H1 (cell line): Measurements from ENCODE around the gene PML. TPM values are rescaled to one million over a fixed set of nuclear protein-coding genes. Genes with fewer than 3 reads are reported as not detected.
"Not testable (repeated sequence)": the region's sequence is repeated elsewhere in the genome, so short reads cannot be mapped to it uniquely, and the experiment has no call there.

Experiments
- CTCF ChIA-PET: fragments of 300-600 bp; sonication (Branson Sonifier 250); formaldehyde crosslinking; loops from one replicate; lab custom pipeline; 2021; ENCODE audit not compliant: partially characterized antibody; lab: Charles Lee
- POLR2A ChIA-PET: fragments of 300-600 bp; sonication (Branson Sonifier 250); formaldehyde crosslinking; loops from one replicate; lab custom pipeline; 2021; ENCODE audit warnings: inconsistent platforms; ENCODE audit not compliant: partially characterized antibody; lab: Charles Lee
- DNase-seq, 2 experiments: peaks; one replicate each; pipeline versions ENCODE4 v3.0.0 to v3.0.0-alpha.2; 2010 to 2022; ENCODE audit warnings: low spot score in 2 of 2, low read depth in 1 of 2, mixed read lengths in 1 of 2
- FAIRE-seq: peaks from 2 replicates; lab custom pipeline; 2011; peaks lifted over from hg19 to GRCh38; lab: Jason Lieb, UNC
- H2AFZ ChIP-seq: 2 replicates; pipeline ENCODE4 v1.8.1; 2012; ENCODE audit warnings: low read length, inconsistent platforms
- H2AK5ac ChIP-seq: 2 replicates; pipeline ENCODE4 v1.6.1; 2013; ENCODE audit warnings: low read depth, low read length
- H2BK120ac ChIP-seq: replicated peaks from 2 replicates; pipeline ENCODE3; 2013; ENCODE audit warnings: low read depth, low read length, inconsistent platforms
- H2BK12ac ChIP-seq: 2 replicates; pipeline ENCODE4 v1.6.1; 2013; ENCODE audit warnings: low read depth, low read length
- H2BK15ac ChIP-seq: 2 replicates; pipeline ENCODE4 v1.6.1; 2013; ENCODE audit warnings: low read length
- H2BK20ac ChIP-seq: 2 replicates; pipeline ENCODE4 v1.6.1; 2013; ENCODE audit warnings: low read length
- H2BK5ac ChIP-seq: 2 replicates; pipeline ENCODE4 v1.6.1; 2013; ENCODE audit warnings: low read depth, low read length
- H3K14ac ChIP-seq: 2 replicates; pipeline ENCODE4 v1.6.1; 2013; ENCODE audit warnings: inconsistent platforms; ENCODE audit not compliant: insufficient read length
- H3K18ac ChIP-seq: 2 replicates; pipeline ENCODE4 v1.6.1; 2013; ENCODE audit warnings: low read length; ENCODE audit errors: extremely low read depth
- H3K23ac ChIP-seq: 2 replicates; pipeline ENCODE4 v1.6.1; 2013; ENCODE audit warnings: inconsistent platforms; ENCODE audit not compliant: insufficient read length
- H3K23me2 ChIP-seq: 2 replicates; pipeline ENCODE4 v1.6.1; 2013; ENCODE audit warnings: low read depth, low read length
- H3K27ac ChIP-seq: 2 replicates; pipeline ENCODE4 v1.6.1; 2011; ENCODE audit warnings: low read depth, low read length, inconsistent platforms
- H3K27me3 ChIP-seq, 4 experiments: replicated peaks in 1 of 4; 1 replicate in 1 of 4; 2 replicates in 3 of 4; pipeline versions ENCODE4 v1.6.1 to v1.8.1; 2011 to 2013; ENCODE audit warnings: low read length in 3 of 4, mild to moderate bottlenecking in 3 of 4, inconsistent platforms in 2 of 4, mixed read lengths in 2 of 4, moderate library complexity in 1 of 4; ENCODE audit not compliant: control insufficient read depth in 3 of 4, insufficient read depth in 3 of 4; ENCODE audit errors: extremely low read depth in 1 of 4
- H3K36me3 ChIP-seq, 4 experiments: 2 replicates each; pipeline versions ENCODE4 v1.6.1 to v1.8.1; 2011 to 2013; ENCODE audit warnings: mild to moderate bottlenecking in 4 of 4, low read length in 3 of 4, moderate library complexity in 2 of 4, control low read depth in 1 of 4, inconsistent platforms in 1 of 4; ENCODE audit not compliant: insufficient read depth in 4 of 4, control insufficient read depth in 2 of 4
- H3K4ac ChIP-seq: replicated peaks from 2 replicates; pipeline ENCODE3; 2013; ENCODE audit warnings: low read length, low read depth, mixed read lengths, inconsistent platforms; ENCODE audit not compliant: insufficient read length
- H3K4me1 ChIP-seq, 4 experiments: replicated peaks in 1 of 4; 1 replicate in 1 of 4; 2 replicates in 3 of 4; pipeline versions ENCODE4 v1.6.1 to v1.8.1; 2011 to 2013; ENCODE audit warnings: low read length in 3 of 4, inconsistent platforms in 2 of 4, mixed read lengths in 1 of 4; ENCODE audit not compliant: insufficient read depth in 4 of 4, control insufficient read depth in 3 of 4
- H3K4me2 ChIP-seq, 2 experiments: 2 replicates each; pipeline versions ENCODE4 v1.6.1 to v1.8.1; 2011 to 2013; ENCODE audit warnings: low read depth in 2 of 2, low read length in 2 of 2, control low read depth in 1 of 2, inconsistent platforms in 1 of 2, mild to moderate bottlenecking in 1 of 2; ENCODE audit not compliant: insufficient read depth in 1 of 2
- H3K4me3 ChIP-seq, 4 experiments: fragments of 200-600, 300-600 bp in 1 of 4; sonication (generic), shearing (Covaris generic), sonication (Bioruptor Twin) in 1 of 4; 2 replicates each; pipeline versions ENCODE4 v1.5.1 to v1.8.1; 2011 to 2016; ENCODE audit warnings: low read length in 4 of 4, low read depth in 3 of 4, control low read depth in 2 of 4, inconsistent platforms in 2 of 4, mild to moderate bottlenecking in 2 of 4, mixed read lengths in 1 of 4, moderate library complexity in 1 of 4; ENCODE audit not compliant: insufficient read depth in 2 of 4; ENCODE audit errors: extremely low read depth in 1 of 4
- H3K56ac ChIP-seq: replicated peaks from 2 replicates; pipeline ENCODE3; 2013; ENCODE audit warnings: low read depth, mild to moderate bottlenecking, mixed read lengths, low read length, inconsistent platforms; ENCODE audit not compliant: insufficient read length
- H3K79me1 ChIP-seq: 2 replicates; pipeline ENCODE4 v1.6.1; 2013; ENCODE audit warnings: low read depth, low read length, control low read depth
- H3K79me2 ChIP-seq, 2 experiments: 2 replicates each; pipeline versions ENCODE4 v1.6.1 to v1.8.1; 2012 to 2013; ENCODE audit warnings: low read length in 2 of 2, mild to moderate bottlenecking in 2 of 2, inconsistent platforms in 1 of 2; ENCODE audit not compliant: insufficient read depth in 2 of 2, control insufficient read depth in 1 of 2
- H3K9ac ChIP-seq, 4 experiments: replicated peaks in 1 of 4; 1 replicate in 1 of 4; 2 replicates in 3 of 4; pipeline versions ENCODE4 v1.6.1 to v1.8.1; 2011 to 2013; ENCODE audit warnings: low read depth in 3 of 4, low read length in 3 of 4, control low read depth in 2 of 4, mild to moderate bottlenecking in 2 of 4, moderate library complexity in 2 of 4, inconsistent platforms in 1 of 4; ENCODE audit errors: extremely low read depth in 1 of 4
- H3K9me3 ChIP-seq, 2 experiments: 2 replicates each; pipeline versions ENCODE4 v1.6.1 to v1.8.1; 2012 to 2013; ENCODE audit warnings: mild to moderate bottlenecking in 2 of 2, moderate library complexity in 2 of 2, control low read depth in 1 of 2, inconsistent platforms in 1 of 2, low read depth in 1 of 2, low read length in 1 of 2, mixed read lengths in 1 of 2; ENCODE audit not compliant: insufficient read depth in 2 of 2
- H4K20me1 ChIP-seq, 2 experiments: replicated peaks in 1 of 2; 2 replicates each; pipeline versions ENCODE3 to v1.8.1; 2011 to 2013; ENCODE audit warnings: inconsistent platforms in 2 of 2, low read length in 2 of 2, mild to moderate bottlenecking in 1 of 2; ENCODE audit not compliant: insufficient read depth in 2 of 2, control insufficient read depth in 1 of 2
- H4K5ac ChIP-seq: 2 replicates; pipeline ENCODE4 v1.6.1; 2013; ENCODE audit warnings: low read length, low read depth, mixed read lengths, inconsistent platforms; ENCODE audit not compliant: insufficient read length
- H4K8ac ChIP-seq: 2 replicates; pipeline ENCODE4 v1.8.0; 2013; ENCODE audit warnings: mild to moderate bottlenecking, moderate library complexity, low read length, inconsistent platforms; ENCODE audit not compliant: insufficient read depth; ENCODE audit errors: extremely low read depth
- H4K91ac ChIP-seq: replicated peaks from 2 replicates; pipeline ENCODE3; 2013; ENCODE audit warnings: low read length, mixed read lengths, inconsistent platforms; ENCODE audit not compliant: insufficient read length
- WGBS, 2 experiments: shearing (Covaris generic) in 1 of 2; methylation state at CpG; one replicate each; pipeline versions ENCODE4 v1.1.6 to v1.1.7; 2013 to 2015; ENCODE audit warnings: low lambda C conversion rate in 2 of 2, mixed read lengths in 2 of 2, inconsistent platforms in 1 of 2, low coverage in 1 of 2, missing lambda C conversion rate in 1 of 2; ENCODE audit not compliant: insufficient replicate concordance in 2 of 2, insufficient coverage in 1 of 2, insufficient read length in 1 of 2; ENCODE audit errors: extremely low coverage in 1 of 2, missing lambda C conversion rate in 1 of 2; 5-methylcytosine and 5-hydroxymethylcytosine counted together
- polyA plus RNA-seq, 7 experiments: library from polyadenylated mRNA; depleted of rRNA in 3 of 7; stranded (reverse) in 5 of 7; unstranded in 2 of 7; fragments of >200 nt in 5 of 7; fragments of 200-250 nt in 2 of 7; gene quantifications; 1 replicate in 5 of 7; 2 replicates in 1 of 7; 4 replicates in 1 of 7; pipeline versions ENCODE4 v1.2.1 to v1.2.3, GENCODE V29; 2011 to 2013; ENCODE audit warnings: missing spikeins in 2 of 7, mixed read lengths in 2 of 7
- total RNA-seq: library from RNA; stranded (reverse); fragmentation: NEBNext Ultra II Directional; extraction: Animal tissue kit (Norgen Biotek cat#: 25700); gene quantifications from 2 replicates; pipeline ENCODE4 v1.2.1, GENCODE V29; 2021

The PML gene
- total and polyA plus RNA-seq, 2 of the 8 experiments (the other 6 are each of a cell fraction or from before 2014, with no cell fraction given): 14.9 to 30.3 TPM

GRCh38 chr15:74094567-74094966 lies 100.1 kb downstream of the PML start:
- H4K8ac ChIP-seq, H3K56ac ChIP-seq, H2BK20ac ChIP-seq, H4K91ac ChIP-seq, H2AFZ ChIP-seq, H3K27me3 ChIP-seq, H2BK12ac ChIP-seq, H4K20me1 ChIP-seq, H3K4ac ChIP-seq, H3K9ac ChIP-seq, H3K4me1 ChIP-seq, H3K36me3 ChIP-seq, H3K27ac ChIP-seq, H2BK120ac ChIP-seq, H2BK5ac ChIP-seq, H4K5ac ChIP-seq, DNase-seq, H3K14ac ChIP-seq, H3K79me2 ChIP-seq, H3K9me3 ChIP-seq, H3K4me2 ChIP-seq, H2BK15ac ChIP-seq, H3K79me1 ChIP-seq, CTCF ChIA-PET, H3K4me3 ChIP-seq, H3K23me2 ChIP-seq, H2AK5ac ChIP-seq, FAIRE-seq, H3K23ac ChIP-seq, H3K18ac ChIP-seq, POLR2A ChIA-PET: not testable (repeated sequence)
- WGBS, 2 experiments: no CpG with 5 or more reads among the region's 2 CpGs

- H3K36me3 ChIP-seq, DNase-seq, H4K8ac ChIP-seq, H3K27me3 ChIP-seq, H2BK12ac ChIP-seq, H3K18ac ChIP-seq, H2BK5ac ChIP-seq, H3K4me2 ChIP-seq, H2BK120ac ChIP-seq, H4K20me1 ChIP-seq, POLR2A ChIA-PET, H4K5ac ChIP-seq, H3K9me3 ChIP-seq, H3K56ac ChIP-seq, H4K91ac ChIP-seq, H3K79me1 ChIP-seq, H3K14ac ChIP-seq, H3K4ac ChIP-seq, H2AK5ac ChIP-seq, H2AFZ ChIP-seq, FAIRE-seq, H2BK15ac ChIP-seq, H3K79me2 ChIP-seq, H3K4me1 ChIP-seq, H3K23ac ChIP-seq, CTCF ChIA-PET, H3K27ac ChIP-seq, H2BK20ac ChIP-seq, H3K23me2 ChIP-seq, H3K9ac ChIP-seq, H3K4me3 ChIP-seq: not testable (repeated sequence)
- WGBS, 2 experiments: 93% methylated on average over 5 of the region's 10 CpGs; no CpG with 5 or more reads in 1 of the 2 experiments
Measured at GRCh38 chr15:74095610-74096009, 101.1 kb downstream of the PML start.
